ENCODE results near the gene CCDC169.

Gene CCDC169

GRCh38 chr13:36288794-36289391 lies 8.7 kb downstream of the CCDC169 start:
- no peak overlapping the region for H3K4me2 ChIP-seq
- 0 out of 22 replicates have a peak, but pooled peaks cover 0 to 3% (median 0%) of the 10 kb centered on the region in 11 experiments for H3K36me3 ChIP-seq
- TF ChIP-seq Cebpa-rat (IDR thresholded peaks at IDR 0.05), result no peak
- H3K4me1 ChIP-seq, result no peaks in the 10 kb centered on the region
- H3K4me3 ChIP-seq, result no peak overlapping the region
- no peaks in the 10 kb centered on the region for H3K27me3 ChIP-seq
- no peaks in the 10 kb centered on the region for H4K20me1 ChIP-seq
- no peak overlapping the region for H3K9ac ChIP-seq
- H3K27ac ChIP-seq, result no peak overlapping the region
- H3K9me3 ChIP-seq (replicated peaks in 1 of 11), result peaks cover 45 to 58% (median 52%) of the 10 kb centered on the region in 11 experiments

- H3K9ac ChIP-seq, result no peak overlapping the region
- H3K27me3 ChIP-seq, result no peaks in the 10 kb centered on the region
- H4K20me1 ChIP-seq, result no peaks in the 10 kb centered on the region
- 0 out of 22 replicates have a peak, but pooled peaks cover 0 to 3% (median 0%) of the 10 kb centered on the region in 11 experiments for H3K36me3 ChIP-seq
- H3K4me2 ChIP-seq, result no peak overlapping the region
- no peaks in the 10 kb centered on the region for H3K4me1 ChIP-seq
- no peak for TF ChIP-seq Cebpa-rat (IDR thresholded peaks at IDR 0.05)
- H3K9me3 ChIP-seq (replicated peaks in 1 of 11), result peaks cover 43 to 54% (median 49%) of the 10 kb centered on the region in 11 experiments
- no peak overlapping the region for H3K27ac ChIP-seq
- H3K4me3 ChIP-seq, result no peak overlapping the region
These were observed 11.6 kb downstream of the CCDC169 start for GRCh38 chr13:36286006-36286405.

DNA sequence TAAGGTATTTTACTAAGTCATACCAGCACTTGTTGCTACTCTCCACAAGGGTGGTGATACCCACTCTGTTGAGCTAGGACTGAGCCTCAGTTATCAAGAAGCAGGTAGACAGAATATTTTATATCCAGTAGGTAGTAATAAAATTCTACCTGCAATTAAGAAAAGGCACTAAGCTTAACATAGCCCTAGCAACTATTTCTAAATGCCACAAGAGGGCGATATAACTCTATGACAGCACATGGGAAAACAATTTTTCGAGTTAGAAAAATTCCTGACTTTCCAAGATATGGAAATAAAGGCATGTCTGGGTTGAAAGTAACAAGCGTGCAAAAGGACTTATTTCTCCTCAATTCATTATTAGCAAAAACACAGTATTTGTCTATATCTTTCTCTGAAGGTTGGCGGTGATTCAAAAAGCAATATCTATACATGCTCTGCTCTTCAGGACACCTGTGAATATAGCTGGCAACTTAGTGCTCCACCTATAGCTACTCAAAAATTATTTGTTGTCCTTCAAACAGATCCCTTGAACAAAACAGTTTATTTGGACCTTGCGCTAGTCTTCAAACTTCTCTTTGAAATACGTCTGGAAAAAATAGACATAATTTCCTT lies 14.7 kb downstream of the CCDC169 start:
- 0 out of 22 replicates have a peak, but pooled peaks cover 0 to 3% (median 0%) of the 10 kb centered on the region in 11 experiments for H3K36me3 ChIP-seq
- H3K4me3 ChIP-seq, result no peak overlapping the region
- no peak for TF ChIP-seq Cebpa-rat (IDR thresholded peaks at IDR 0.05)

DNA sequence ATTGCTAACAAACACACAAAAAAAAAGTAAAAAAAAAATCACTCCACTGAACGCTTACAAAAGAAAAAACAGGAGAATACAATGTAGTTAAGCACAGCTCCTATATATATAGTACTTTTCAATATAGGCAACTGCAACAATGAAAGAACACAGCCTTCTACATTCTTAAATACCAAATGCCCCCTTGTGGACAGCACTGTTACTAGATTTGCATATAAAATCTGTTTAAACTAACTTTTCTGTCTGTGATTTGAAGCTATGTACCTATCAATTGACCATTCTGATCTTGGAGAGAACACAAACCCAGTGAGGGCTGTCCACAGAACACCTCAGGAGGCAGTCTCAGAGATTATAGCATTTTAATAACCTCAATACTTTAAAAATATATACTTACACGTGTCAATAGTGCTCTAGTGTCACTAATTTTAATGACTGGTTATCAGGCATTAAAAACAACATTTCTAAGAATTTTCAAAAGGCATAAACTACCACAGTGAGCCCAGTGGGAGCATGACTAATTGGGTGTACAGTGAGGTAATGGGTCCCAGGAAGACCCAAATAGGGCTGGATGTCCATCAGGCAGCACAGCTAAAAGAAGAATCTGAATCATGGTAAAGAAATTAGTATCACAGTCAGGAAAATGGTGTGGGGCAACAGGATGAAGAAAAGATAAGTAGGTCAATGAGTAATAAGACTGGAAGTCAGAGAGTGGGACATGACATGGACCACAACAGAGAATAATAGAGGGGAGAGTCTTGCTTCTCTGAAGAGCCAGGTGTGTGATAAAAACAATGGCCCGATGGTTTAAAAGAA lies 22.2 kb downstream of the CCDC169 start:
- TF ChIP-seq Cebpa-rat (IDR thresholded peaks at IDR 0.05), result no peak
- no peaks in the 10 kb centered on the region for H3K36me3 ChIP-seq
- H3K4me2 ChIP-seq, result peak overlapping the region in 2 of 11 experiments; percentile 2 to 15; a peak in 2 of 22 replicates
- H3K9me3 ChIP-seq (replicated peaks in 1 of 11), result no peaks in the 10 kb centered on the region
- H3K27me3 ChIP-seq, result no peaks in the 10 kb centered on the region
- no peak overlapping the region for H3K4me3 ChIP-seq
- no peak overlapping the region for H3K27ac ChIP-seq
- H4K20me1 ChIP-seq, result no peaks in the 10 kb centered on the region
- H3K9ac ChIP-seq, result peak overlapping the region in 1 of 11 experiments; percentile 38; a peak in 1 of 22 replicates
- H3K4me1 ChIP-seq, result peaks cover 0 to 9% (median 5%) of the 10 kb centered on the region in 10 experiments; a peak in 11 of 20 replicates

More for the DNA sequence above, 14.7 kb downstream of the CCDC169 start:
- H3K27me3 ChIP-seq, result no peaks in the 10 kb centered on the region
- no peak overlapping the region for H3K4me2 ChIP-seq
- H3K9me3 ChIP-seq (replicated peaks in 1 of 11), result peaks cover 16 to 24% (median 20%) of the 10 kb centered on the region in 11 experiments
- no peaks in the 10 kb centered on the region for H4K20me1 ChIP-seq
- H3K4me1 ChIP-seq, result no peaks in the 10 kb centered on the region
- H3K27ac ChIP-seq, result no peak overlapping the region
- no peak overlapping the region for H3K9ac ChIP-seq

- peak overlapping the region in 2 of 11 experiments; percentile 3 to 29; a peak in 1 of 22 replicates for H3K4me2 ChIP-seq
- H3K9ac ChIP-seq, result no peak overlapping the region
- no peak overlapping the region for H3K27ac ChIP-seq
These were observed 24.2 kb downstream of the CCDC169 start for GRCh38 chr13:36273431-36273830.

DNA sequence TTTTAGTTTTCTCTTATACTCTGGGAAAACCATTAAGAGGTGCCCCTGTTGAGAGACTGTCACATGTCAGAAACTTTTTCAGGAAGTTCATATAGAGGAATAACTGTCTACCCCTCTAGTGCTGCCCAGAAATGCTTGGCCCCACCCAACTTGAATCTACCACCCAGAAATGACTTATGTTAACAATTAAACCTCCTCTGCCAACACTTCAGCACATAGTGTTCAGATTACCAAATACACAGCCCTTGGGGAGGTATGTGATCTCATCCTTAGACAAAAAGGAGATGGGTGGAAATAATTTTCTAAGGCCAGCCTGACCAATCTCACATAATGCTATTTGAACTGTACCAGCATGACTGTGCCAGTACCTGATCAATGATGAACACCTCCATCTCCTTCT lies 35.6 kb downstream of the CCDC169 start:
- no peak overlapping the region for H3K4me3 ChIP-seq
- H3K36me3 ChIP-seq, result no peaks in the 10 kb centered on the region
- no peaks in the 10 kb centered on the region for H3K27me3 ChIP-seq
- H3K9ac ChIP-seq, result no peak overlapping the region
- no peaks in the 10 kb centered on the region for H3K4me1 ChIP-seq
- no peak overlapping the region for H3K27ac ChIP-seq
- peaks cover 0 to 16% (median 13%) of the 10 kb centered on the region in 11 experiments; a peak in 16 of 22 replicates for H3K9me3 ChIP-seq (replicated peaks in 1 of 11)
- H3K4me2 ChIP-seq, result no peak overlapping the region
- no peak for TF ChIP-seq Cebpa-rat (IDR thresholded peaks at IDR 0.05)
- no peaks in the 10 kb centered on the region for H4K20me1 ChIP-seq

More at GRCh38 chr13:36273431-36273830, 24.2 kb downstream of the CCDC169 start:
- Histone ChIP-seq H3K4me3 (no peak overlapping the region), H3K36me3 (no peaks in the 10 kb centered on the region), H4K20me1 (no peaks in the 10 kb centered on the region), H3K9me3 (replicated peaks in 1 of 11) (no peaks in the 10 kb centered on the region; a peak in 1 of 22 replicates), H3K27me3 (no peaks in the 10 kb centered on the region), H3K4me1 (peaks cover 0 to 9% (median 5%) of the 10 kb centered on the region in 10 experiments; a peak in 11 of 20 replicates)
- TF ChIP-seq Cebpa-rat (IDR thresholded peaks at IDR 0.05), result no peak

DNA sequence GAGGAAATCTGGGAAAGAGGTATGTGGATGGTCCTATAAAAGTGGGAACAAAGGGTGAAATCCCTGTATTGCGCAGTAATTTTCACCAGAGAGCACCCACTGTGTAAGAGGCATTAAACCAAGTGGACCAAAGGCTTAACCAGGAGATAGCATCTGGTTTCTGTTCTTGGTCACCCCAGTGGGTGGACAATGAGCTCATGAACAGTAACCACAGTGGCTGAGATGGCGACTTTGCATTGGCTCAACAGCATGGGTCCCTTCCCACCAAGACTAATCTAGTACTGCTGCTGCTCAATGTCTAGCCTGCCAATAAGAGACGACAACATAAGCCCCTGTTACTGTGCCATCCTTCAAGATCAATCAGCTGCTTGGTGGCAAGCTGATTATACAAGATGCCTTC lies 36.6 kb downstream of the CCDC169 start:
- Histone ChIP-seq H3K4me3 (no peak overlapping the region), H3K4me1 (peaks cover 0 to 3% (median 0%) of the 10 kb centered on the region in 10 experiments; a peak in 1 of 20 replicates), H3K9me3 (replicated peaks in 1 of 11) (peaks cover 0 to 19% (median 15%) of the 10 kb centered on the region in 11 experiments; a peak in 15 of 22 replicates), H3K9ac (no peak overlapping the region), H3K27me3 (no peaks in the 10 kb centered on the region), H3K4me2 (no peak overlapping the region), H3K27ac (no peak overlapping the region), H3K36me3 (no peaks in the 10 kb centered on the region), H4K20me1 (no peaks in the 10 kb centered on the region)
- no peak for TF ChIP-seq Cebpa-rat (IDR thresholded peaks at IDR 0.05)

DNA sequence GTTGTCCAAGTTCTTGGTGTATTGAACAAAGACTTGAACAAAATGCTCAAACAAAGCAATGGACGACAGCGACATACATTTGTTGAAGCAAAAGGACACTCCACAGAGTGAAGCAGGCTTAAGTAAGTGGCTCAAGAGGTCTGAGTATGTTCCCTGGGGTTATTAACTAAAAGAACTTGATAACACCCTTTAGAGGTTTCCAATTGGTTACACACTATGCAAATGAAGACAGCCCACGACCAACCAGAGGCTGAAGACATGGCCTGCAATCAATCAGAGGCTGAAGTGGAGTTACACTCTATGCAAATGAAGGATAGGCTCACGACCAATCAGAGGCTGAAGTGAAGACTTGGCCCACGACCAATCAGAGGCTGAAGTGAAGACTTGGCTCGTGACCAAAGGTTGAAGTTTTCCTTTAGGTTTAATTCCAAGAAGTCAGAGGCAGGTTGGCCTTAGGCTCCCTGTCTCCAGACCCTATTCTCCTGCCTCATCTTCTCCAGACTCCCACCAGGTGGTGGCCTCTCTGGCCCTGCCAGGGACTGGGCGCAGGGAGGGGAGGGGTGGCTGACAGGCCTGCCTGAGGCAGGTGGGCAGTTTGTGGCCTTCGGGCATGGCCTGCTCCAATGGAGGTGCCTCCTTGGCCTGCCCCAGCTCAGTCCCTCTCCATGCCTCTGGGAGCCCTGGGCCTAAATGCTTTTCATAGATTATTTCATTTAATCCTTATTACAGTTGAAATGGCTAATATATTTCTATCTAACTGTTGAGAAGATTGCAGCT lies 38.1 kb downstream of the CCDC169 start:
- Histone ChIP-seq H3K27me3 (no peaks in the 10 kb centered on the region), H3K36me3 (no peaks in the 10 kb centered on the region), H3K9ac (no peak overlapping the region), H3K4me2 (no peak overlapping the region), H4K20me1 (no peaks in the 10 kb centered on the region), H3K4me3 (no peak overlapping the region), H3K4me1 (peaks cover 0 to 17% (median 0%) of the 10 kb centered on the region in 10 experiments; a peak in 1 of 20 replicates), H3K27ac (no peak overlapping the region), H3K9me3 (replicated peaks in 1 of 11) (peaks cover 0 to 19% (median 15%) of the 10 kb centered on the region in 11 experiments; a peak in 15 of 22 replicates)
- no peak for TF ChIP-seq Cebpa-rat (IDR thresholded peaks at IDR 0.05)
